SK-MEL-5 (cell line): ENCODE results near the gene SLA2. TPM values are rescaled to one million over a fixed set of nuclear protein-coding genes. Genes with fewer than 3 reads are reported as not detected.

ENCODE experiments used
- DNase-seq: peaks from one replicate; pipeline ENCODE4 v3.0.0-alpha.2; 2016; ENCODE audit warnings: low read depth, low spot score
- in situ Hi-C: cut with HindIII; loops from 2 replicates; pipeline ENCODE4 v1.10.0; 2016; ENCODE audit warnings: low sequenced_read_pairs, high pct_unique_total_duplicates, low pct_unique_long_range_greater_than_20kb
- total RNA-seq: library from RNA; depleted of rRNA; stranded (reverse); fragments of >200 nt; shearing (Covaris generic); gene quantifications from 2 replicates; pipeline ENCODE4 v1.2.3, GENCODE V29; 2014

Gene SLA2
- total RNA-seq, 1 experiment from 2014 or later: not detected

- in situ Hi-C loops: no loop called here
- DNase-seq: no peak
These were observed 54.7 kb downstream of the SLA2 start for GRCh38 chr20:36591281-36591680.

DNA sequence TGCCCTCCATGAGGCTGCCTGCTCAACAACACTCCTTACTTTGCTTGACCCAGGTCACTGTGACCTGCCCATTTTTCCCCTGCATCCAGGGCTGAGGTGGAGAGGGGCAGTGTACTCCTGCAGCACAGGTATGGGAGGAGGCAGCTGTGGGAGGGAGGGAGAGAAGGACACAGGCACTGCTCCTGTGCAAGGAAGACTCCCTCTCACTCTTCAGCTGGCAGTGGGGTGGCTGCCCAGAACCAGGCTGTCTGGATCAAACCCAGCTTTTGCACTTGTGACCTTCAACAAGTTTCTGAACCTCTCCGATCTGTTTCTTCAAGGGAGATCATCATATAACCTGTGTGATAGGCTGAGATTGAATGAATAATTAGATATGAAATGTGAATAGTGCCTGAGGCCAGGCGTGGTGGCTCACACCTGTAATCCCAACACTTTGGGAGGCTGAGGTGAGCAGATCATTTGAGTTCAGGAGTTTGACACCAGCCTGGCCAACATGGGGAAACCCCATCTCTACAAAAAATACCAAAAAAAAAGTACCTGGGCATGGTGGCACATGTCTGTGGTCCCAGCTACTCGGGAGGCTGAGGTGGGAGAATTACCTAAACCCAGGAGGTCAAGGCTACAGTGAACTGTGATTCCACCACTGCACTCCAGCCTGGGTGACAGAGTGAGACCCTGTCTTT is 58.5 kb downstream of the SLA2 start:
- DNase-seq: no peak
- in situ Hi-C loops: no loop called here

GRCh38 chr20:36585410-36586125 is 60.4 kb downstream of the SLA2 start:
- in situ Hi-C loops: no loop called here
- peak; percentile 78 for DNase-seq

DNA sequence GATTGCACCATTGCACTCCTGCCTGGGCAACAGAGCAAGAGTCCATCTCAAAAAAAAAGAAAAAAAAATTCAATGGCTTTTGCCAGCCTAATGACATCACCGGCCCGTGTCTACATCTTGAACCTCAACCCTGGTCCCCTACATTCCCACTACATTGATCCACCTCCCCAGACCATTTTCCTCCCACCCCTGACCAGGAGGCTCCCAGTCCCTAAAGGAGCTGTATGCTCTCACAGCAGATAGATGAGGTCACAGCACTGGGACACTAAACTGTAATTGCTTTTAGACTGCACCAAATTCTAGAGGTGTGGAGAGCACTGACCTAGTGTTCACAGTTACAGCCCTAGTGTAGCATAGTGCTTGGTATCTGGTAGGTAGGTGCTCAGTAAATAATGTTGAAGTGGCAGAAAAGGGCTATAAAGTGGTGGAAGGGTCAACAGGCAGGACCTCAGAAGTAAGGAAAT is 61.9 kb downstream of the SLA2 start:
- no peak for DNase-seq

GRCh38 chr20:36582821-36583220 is 63.2 kb downstream of the SLA2 start:
- in situ Hi-C loops: no loop called here
- no peak for DNase-seq

More for the DNA sequence above, 61.9 kb downstream of the SLA2 start:
- in situ Hi-C loops: no loop called here

- in situ Hi-C loops: no loop called here
- no peak for DNase-seq
These were observed 63.7 kb downstream of the SLA2 start for GRCh38 chr20:36582322-36582721.

DNA sequence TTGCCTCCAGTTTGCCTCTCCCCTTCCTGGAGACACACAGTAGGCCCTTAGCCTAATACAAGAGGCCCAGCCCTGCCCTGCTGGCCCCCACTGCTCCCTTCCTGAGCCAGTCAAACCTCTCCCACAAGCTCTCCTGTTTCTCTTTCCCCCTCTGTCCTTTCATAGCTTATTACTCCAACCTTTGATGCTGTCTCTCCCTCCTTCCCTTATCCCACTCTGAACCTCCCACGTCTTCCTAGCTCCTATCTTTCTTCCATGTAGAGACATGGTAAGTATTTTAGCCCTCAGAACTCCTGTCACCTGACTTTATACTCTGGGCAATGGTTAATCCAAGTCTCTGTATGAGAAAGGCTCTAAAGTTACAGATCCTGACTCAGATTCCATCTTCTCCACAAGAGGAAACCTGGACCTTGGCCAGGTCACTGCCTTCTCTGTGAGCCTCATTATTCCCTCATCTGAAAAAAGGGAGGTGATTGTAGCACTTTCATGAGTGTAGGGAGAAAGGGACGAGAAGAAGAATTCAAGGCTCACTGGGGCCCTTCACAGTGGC is 65.9 kb downstream of the SLA2 start:
- DNase-seq: no peak
- in situ Hi-C loops: no loop called here

DNA sequence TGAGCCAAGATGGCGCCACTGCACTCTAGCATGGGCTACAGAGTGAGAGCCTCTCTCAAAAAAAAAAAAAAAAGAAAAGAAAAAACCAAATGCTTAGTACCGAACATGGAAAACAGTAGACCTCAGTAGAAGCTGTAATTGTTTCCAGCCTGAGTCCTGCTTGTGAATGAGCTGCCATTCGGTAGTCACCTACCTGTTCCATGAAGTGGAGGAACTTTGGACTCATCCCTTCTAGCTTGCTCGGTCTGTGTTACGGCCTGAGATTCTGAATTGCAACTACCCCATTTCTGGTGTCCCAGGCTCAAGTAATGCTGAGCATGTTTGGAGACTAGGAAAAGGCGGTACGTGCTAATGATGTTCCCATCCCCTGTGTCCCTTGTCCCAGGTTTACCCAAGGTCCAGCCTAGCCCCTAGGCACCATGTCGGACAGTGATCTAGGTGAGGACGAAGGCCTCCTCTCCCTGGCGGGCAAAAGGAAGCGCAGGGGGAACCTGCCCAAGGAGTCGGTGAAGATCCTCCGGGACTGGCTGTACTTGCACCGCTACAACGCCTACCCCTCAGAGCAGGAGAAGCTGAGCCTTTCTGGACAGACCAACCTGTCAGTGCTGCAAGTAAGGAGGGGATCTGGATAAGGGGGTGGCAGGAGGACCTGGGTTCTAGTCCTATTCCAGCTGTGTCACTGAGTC is 67.5 kb downstream of the SLA2 start:
- in situ Hi-C loops: no loop called here
- no peak for DNase-seq

DNA sequence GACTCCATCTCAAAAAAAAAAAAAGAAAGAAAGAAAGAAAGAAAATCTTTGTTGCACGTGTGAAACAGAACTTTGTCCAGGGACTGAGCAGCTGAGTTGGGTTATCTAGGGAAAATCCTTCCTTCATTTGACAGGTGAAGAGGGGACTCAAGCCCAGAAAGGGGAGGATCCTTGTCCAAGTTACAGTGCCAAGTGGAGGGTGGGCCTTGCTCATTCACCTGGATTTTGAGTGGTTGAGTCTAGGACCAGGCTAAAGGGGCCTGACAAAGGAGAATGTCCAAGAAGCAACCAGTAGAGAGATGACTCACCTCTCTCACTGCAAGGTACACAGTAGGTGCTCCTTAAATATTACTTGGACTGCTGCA is 69.9 kb downstream of the SLA2 start:
- DNase-seq: no peak
- in situ Hi-C loops: no loop called here

- DNase-seq: peak; percentile 27
- in situ Hi-C loops: no loop called here
These were observed 71.4 kb downstream of the SLA2 start for GRCh38 chr20:36574366-36575135.

- in situ Hi-C loops: no loop called here
- peak; percentile 12 for DNase-seq
These were observed 72.1 kb downstream of the SLA2 start for GRCh38 chr20:36573798-36574365.

DNA sequence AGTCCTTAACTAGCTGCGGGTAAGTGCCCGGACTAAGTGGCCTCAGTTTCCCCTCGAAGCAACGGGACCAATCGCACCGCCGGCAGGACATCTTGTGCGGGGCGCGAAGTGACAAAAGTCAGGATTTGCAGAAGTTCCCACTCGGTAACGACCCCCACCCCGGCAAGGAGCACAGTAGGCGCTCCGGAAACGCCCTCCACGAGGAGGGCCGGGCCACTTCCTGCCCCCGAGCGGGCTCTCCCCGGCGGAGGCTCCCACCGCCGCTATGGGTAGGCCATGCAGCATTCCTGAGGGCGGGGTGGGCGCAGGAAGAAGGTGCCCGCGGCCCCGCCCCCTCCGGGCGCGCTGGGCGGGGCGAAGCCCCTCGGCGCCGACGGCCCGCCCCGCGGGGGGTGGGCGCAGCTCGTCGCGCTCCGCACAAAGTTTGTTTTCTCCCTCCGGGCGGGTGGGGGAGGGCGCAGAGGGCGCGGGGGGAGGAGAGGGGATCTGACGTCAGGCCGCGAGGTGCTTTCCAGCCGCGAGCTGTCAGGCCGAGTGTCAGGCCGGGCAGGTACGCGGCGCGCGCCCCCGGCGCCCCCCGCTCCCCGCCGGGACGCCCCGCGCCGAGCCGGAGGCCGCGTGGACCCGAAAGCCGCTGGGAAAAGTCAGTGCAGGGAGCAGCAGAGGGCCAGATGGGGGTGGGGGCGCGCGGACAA is 72.7 kb downstream of the SLA2 start, which contains the start of gene TGIF2:
Gene TGIF2, plus strand, starts transcription at position 495 of the 695 bp plus-strand sequence. CDS start 5,178 bp downstream, outside the sequence.
- DNase-seq: peak; percentile 87

GRCh38 chr20:36572701-36573102 is 73.3 kb downstream of the SLA2 start:
- in situ Hi-C loops: no loop called here
- DNase-seq: peak; percentile 37

More for the DNA sequence above, 72.7 kb downstream of the SLA2 start, which contains the start of gene TGIF2:
- in situ Hi-C loops: no loop called here

GRCh38 chr20:36571564-36572504 is 74.2 kb downstream of the SLA2 start:
- in situ Hi-C loops: no loop called here
- DNase-seq: no peak

DNA sequence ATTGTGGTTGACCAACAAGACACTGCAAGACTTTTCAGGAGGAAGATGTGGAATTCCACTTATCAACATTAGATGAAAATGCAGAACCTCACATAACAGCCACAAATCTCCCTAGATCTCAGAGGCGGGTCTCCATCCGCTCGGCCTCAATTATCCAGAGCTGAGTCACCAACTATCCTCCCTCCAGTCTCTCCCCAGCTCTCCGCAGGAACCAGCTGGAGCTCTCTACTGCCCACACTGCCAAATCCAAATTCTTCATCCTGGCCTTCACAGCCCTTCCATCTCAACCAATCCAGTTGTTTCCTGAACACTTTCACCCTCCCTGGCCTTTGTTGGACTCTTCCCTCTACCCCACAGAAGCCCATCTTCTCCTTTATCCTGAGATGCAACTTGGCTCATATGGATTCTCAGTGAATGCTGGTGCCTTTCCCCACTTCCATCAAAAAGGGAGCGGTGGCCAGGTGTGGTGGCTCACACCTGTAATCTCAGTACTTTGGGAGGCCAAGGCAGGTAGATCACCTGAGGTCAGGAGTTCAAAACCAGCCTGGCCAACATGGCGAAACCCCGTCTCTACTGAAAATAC is 76.1 kb downstream of the SLA2 start:
- in situ Hi-C loops: no loop called here
- DNase-seq: no peak
